ENCODE data around the gene MKNK2. TPM values are rescaled to one million over a fixed set of nuclear protein-coding genes. Genes with fewer than 3 reads are reported as not detected.

Gene MKNK2
- total and polyA plus RNA-seq, 2 donors (not counting 3 experiments of a cell fraction or from before 2014, with no cell fraction given) = 65.1 to 86.1 TPM

DNA sequence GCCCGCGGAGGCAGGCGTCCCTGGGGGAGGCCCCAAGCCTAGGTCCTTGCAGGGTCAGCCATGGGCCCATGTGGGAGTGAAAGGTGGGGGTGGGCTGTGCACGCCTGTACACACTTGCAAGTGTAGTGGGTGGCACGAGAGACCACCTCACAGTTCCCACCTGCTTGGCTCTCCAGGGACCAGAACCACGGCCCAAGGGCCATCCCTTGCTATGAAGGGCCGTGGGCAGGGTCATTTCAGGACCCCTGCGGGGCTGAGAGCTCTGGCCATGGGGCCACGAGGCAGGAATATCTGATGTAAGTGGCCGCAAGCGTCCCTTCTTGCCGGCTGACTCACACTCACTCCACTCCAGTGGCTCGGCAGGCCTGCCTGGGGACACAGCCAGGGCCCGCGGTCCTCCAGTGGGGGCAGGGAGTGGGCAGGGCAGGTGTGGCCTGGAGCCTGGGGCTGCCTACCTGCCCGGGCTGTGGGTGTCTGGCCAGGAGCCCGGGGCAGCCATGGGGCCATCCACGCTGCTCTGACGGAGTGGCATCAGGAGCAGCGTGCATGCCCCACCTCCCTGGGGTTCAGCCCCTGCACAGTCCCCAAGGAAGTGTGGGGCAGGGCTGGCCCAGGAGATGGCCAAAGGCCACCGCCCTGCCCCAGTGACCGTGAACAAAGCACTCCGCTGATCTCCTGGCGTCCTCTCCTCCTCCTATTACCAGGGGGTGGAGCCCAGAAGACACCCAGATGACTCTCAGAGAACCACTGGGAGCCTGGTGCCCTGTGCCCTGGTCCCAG, 8.6 kb upstream of the MKNK2 start:
- no peaks in the 10 kb centered on the region for H3K36me3 ChIP-seq (ENCODE audit: control insufficient read depth in 2 of 2, extremely low read depth in 1 of 2, insufficient read depth in 2 of 2, low read length in 2 of 2)
- DNase-seq (ENCODE audit: low read depth, low spot score) = no peak
- H3K4me3 ChIP-seq (replicated peaks in 1 of 3; ENCODE audit: insufficient read depth in 1 of 3, low read depth in 1 of 3, low read length in 3 of 3) = no peak overlapping the region
- H3K9ac ChIP-seq (replicated peaks; ENCODE audit: extremely low read depth, insufficient read depth, low read length) = no peak overlapping the region
- intact Hi-C loops (cut with micrococcal nuclease) (no loop called here), dilution Hi-C loops (cut with MboI; ENCODE audit: extremely low pct_ligation_motif_present, low sequenced_read_pairs) (no loop called here)
- no peaks in the 10 kb centered on the region for H3K9me3 ChIP-seq (replicated peaks; ENCODE audit: control insufficient read depth, insufficient read depth, low read length)
- FAIRE-seq = peak; percentile 4
- no peaks in the 10 kb centered on the region for H3K79me2 ChIP-seq (ENCODE audit: control insufficient read depth, insufficient read depth, low read length)
- no peak overlapping the region for H3K4me2 ChIP-seq (ENCODE audit: insufficient read depth, low read length)
- H2AFZ ChIP-seq (ENCODE audit: low read depth, low read length) = peak overlapping the region; percentile 3
- no TSS peak for BruUV-seq (replicated peaks)
- H3K9me1 ChIP-seq (replicated peaks; ENCODE audit: control insufficient read depth, extremely low read depth, insufficient read depth, low read length) = no peaks in the 10 kb centered on the region
- H4K20me1 ChIP-seq (replicated peaks; ENCODE audit: control insufficient read depth, extremely low read depth, insufficient read depth, low read length) = no peaks in the 10 kb centered on the region
- POLR2A ChIA-PET = interaction anchor here (1.3 kb wide), 1 partner anchor 8 kb away, joined by 5 read pairs; no protein-coding TSS in a partner anchor
- H3K4me1 ChIP-seq (ENCODE audit: control insufficient read depth, extremely low read depth, insufficient read depth, low read length) = peaks cover 28% of the 10 kb centered on the region
- TF ChIP-seq POLR2AphosphoS5 (IDR thresholded peaks at IDR 0.05; ENCODE audit: insufficient read depth, low read depth, low read length) (no peak), MYC (IDR thresholded peaks at IDR 0.05; ENCODE audit: low read depth, low read length) (no peak), FOS (IDR thresholded peaks at IDR 0.05; ENCODE audit: borderline replicate concordance, insufficient read depth, low read length) (no peak), MAX (IDR thresholded peaks at IDR 0.05; ENCODE audit: insufficient read depth, insufficient read length) (no peak), POLR2A (IDR thresholded peaks at IDR 0.05; ENCODE audit: low read depth, low read length) (no peak), JUN (IDR thresholded peaks at IDR 0.05; ENCODE audit: borderline replicate concordance, insufficient read depth, insufficient read length, low read depth) (no peak), GATA2 (IDR thresholded peaks at IDR 0.05; ENCODE audit: insufficient read depth, insufficient read length, low read depth, low read length) (no peak), EZH2 (IDR thresholded peaks at IDR 0.05; ENCODE audit: borderline replicate concordance, low read depth, low read length, severe bottlenecking) (no peak), CTCF (IDR thresholded peaks at IDR 0.05; ENCODE audit: extremely low read depth in 1 of 2, insufficient read depth in 1 of 2, low read depth in 1 of 2, low read length in 2 of 2) (no peak)
- CTCF ChIA-PET = no interaction called here
- H3K27me3 ChIP-seq (ENCODE audit: control insufficient read depth in 2 of 2, insufficient read depth in 2 of 2, low read length in 2 of 2) = no peaks in the 10 kb centered on the region
- H3K27ac ChIP-seq (ENCODE audit: insufficient read depth, low read depth, low read length) = peak overlapping the region; percentile 77

Data from endothelial cell of umbilical vein (primary cell).